Breast epithelium (tissue), 4 donors: Measurements from ENCODE around the gene LPCAT3. TPM values are rescaled to one million over a fixed set of nuclear protein-coding genes. Genes with fewer than 3 reads are reported as not detected.

Source experiments
- DNase-seq, 2 donors: peaks; one replicate each; pipeline ENCODE4 v3.0.0-alpha.2; 2019; ENCODE audit warnings: low spot score in 2 of 2
- H3K27ac ChIP-seq, 2 donors: fragments of 200-600 bp; sonication (generic) in 1 of 2; one replicate each; pipeline ENCODE4 v1.5.1; 2016 to 2019; ENCODE audit warnings: mild to moderate bottlenecking in 1 of 2
- H3K27me3 ChIP-seq, 2 donors: fragments of 200-600 bp; sonication (generic) in 1 of 2; one replicate each; pipeline versions ENCODE4 v1.5.1 to v1.6.0; 2017 to 2019; ENCODE audit warnings: control low read depth in 1 of 2, mild to moderate bottlenecking in 1 of 2
- H3K36me3 ChIP-seq: fragments of 200-600 bp; one replicate; pipeline ENCODE4 v1.5.1; 2019
- H3K4me1 ChIP-seq, 2 donors: fragments of 200-600 bp; sonication (generic); one replicate each; pipeline ENCODE4 v1.5.1; 2016 to 2019; ENCODE audit warnings: control low read depth in 1 of 2
- H3K4me3 ChIP-seq, 3 donors: fragments of 200-600 bp; sonication (generic); 1 replicate in 2 of 3; 2 replicates in 1 of 3; pipeline ENCODE4 v1.5.1; 2016 to 2019; ENCODE audit warnings: mild to moderate bottlenecking in 3 of 3, moderate library complexity in 2 of 3
- H3K9me3 ChIP-seq, 2 donors: fragments of 200-600 bp; sonication (generic) in 1 of 2; one replicate each; pipeline ENCODE4 v1.5.1; 2016 to 2019; ENCODE audit warnings: control low read depth in 1 of 2
- POLR2A ChIP-seq: fragments of 450-650 bp; IDR thresholded peaks from one replicate; pipeline ENCODE4 v1.6.1; 2016; ENCODE audit warnings: antibody characterized with exemption, mild to moderate bottlenecking, moderate library complexity
- POLR2AphosphoS5 ChIP-seq, 3 donors: sonication (generic); formaldehyde crosslinking; IDR thresholded peaks; one replicate each; pipeline ENCODE4 v1.6.1; 2017; ENCODE audit warnings: antibody characterized with exemption in 3 of 3
- intact Hi-C: fragments of 100-400 bp; cut with DNase I; formaldehyde crosslinking; loops from one replicate; pipeline ENCODE4 v1.15.1; 2023; ENCODE audit warnings: low total_unique reads
- total RNA-seq, 3 donors: library from RNA; depleted of rRNA; stranded (reverse); fragments of >200 nt; gene quantifications; one replicate each; pipeline ENCODE4 v1.1.0, GENCODE V29; 2016
- TF ChIP-seq, protein P1 (sequence below), 3 donors: fragments of 450-650 bp; IDR thresholded peaks; one replicate each; pipeline ENCODE4 v1.5.1; 2016 to 2017; ENCODE audit warnings: antibody characterized with exemption in 3 of 3, mild to moderate bottlenecking in 3 of 3, moderate library complexity in 3 of 3

LPCAT3 gene
- total RNA-seq, 3 donors from 2014 or later: 28.3 to 67.5 (median 63.7) TPM

DNA sequence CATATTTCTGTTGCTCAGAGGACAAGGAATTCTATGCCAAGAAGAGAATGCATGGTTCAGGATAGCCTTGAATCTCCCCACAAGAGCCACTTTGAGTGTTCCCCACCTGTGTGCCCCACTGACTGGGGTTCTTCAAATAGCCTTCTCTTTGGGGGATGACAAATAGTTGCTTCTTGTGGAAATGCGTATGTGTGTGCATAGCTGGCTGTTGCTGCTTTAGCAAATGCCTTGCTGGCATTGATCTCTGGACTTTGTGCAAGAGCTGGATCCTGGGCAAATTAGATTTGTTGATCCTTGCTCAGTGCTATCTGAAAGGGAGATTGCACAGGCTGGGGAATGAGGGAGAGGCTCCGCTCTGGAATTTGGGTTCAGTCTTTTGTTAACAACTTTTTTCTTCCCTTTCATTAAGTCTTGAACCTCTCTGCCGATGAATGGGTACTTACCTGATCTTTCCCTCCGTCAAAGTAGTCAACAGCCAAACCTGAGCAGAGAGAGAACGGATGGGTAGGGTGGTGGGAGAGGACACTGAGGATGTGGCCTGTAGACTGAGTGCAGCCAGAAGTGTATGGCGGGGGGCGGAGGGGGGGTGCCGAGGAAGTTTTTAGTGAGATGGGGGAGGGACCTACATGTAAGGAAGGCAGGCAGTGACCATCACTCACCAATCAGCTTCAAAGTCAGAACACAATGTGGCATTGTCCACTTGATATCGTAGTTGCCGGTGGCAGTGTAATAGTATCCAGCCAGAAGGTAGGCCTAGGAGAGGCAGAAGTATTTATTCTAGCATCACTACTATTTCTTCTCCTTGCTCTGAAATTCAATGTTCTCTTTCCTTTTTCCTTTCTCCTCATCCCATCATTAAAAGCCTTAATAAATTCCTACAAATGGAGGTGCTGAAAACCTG, 36.9 kb downstream of the LPCAT3 start:
- H3K36me3 ChIP-seq: peaks cover 4% of the 10 kb centered on the region
- H3K9me3 ChIP-seq: no peaks in the 10 kb centered on the region
- H3K27ac ChIP-seq: no peak overlapping the region
- DNase-seq: no peak
- no peaks in the 10 kb centered on the region for H3K27me3 ChIP-seq
- H3K4me3 ChIP-seq: no peak overlapping the region
- intact Hi-C loops: no loop called here
- TF ChIP-seq POLR2AphosphoS5 (IDR thresholded peaks at IDR 0.05) (no peak), POLR2A (no peak)
- TF ChIP-seq, protein P1, sequence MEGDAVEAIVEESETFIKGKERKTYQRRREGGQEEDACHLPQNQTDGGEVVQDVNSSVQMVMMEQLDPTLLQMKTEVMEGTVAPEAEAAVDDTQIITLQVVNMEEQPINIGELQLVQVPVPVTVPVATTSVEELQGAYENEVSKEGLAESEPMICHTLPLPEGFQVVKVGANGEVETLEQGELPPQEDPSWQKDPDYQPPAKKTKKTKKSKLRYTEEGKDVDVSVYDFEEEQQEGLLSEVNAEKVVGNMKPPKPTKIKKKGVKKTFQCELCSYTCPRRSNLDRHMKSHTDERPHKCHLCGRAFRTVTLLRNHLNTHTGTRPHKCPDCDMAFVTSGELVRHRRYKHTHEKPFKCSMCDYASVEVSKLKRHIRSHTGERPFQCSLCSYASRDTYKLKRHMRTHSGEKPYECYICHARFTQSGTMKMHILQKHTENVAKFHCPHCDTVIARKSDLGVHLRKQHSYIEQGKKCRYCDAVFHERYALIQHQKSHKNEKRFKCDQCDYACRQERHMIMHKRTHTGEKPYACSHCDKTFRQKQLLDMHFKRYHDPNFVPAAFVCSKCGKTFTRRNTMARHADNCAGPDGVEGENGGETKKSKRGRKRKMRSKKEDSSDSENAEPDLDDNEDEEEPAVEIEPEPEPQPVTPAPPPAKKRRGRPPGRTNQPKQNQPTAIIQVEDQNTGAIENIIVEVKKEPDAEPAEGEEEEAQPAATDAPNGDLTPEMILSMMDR (IDR thresholded peaks at IDR 0.05): no peak
- H3K4me1 ChIP-seq: no peaks in the 10 kb centered on the region

DNA sequence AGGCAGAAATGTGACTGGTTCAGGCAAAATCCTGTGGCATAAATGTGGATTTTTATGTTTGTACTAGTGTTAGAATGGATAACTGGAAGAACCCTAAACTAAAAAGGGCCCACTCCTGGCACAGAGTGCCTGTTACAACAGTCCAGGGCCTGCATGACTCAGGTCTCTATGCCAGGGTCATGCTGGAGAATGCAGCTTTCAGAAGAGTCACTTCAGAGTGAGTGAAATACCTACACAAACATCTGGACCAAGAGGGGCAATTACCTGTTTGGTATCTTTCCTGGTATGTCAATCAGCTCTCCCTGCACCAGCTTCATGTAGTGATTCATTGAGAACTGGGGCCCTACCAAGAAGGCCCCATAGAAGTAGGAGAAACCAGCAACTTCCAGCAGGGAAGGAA, 37.5 kb downstream of the LPCAT3 start:
- TF ChIP-seq POLR2A (no peak), POLR2AphosphoS5 (IDR thresholded peaks at IDR 0.05) (no peak)
- TF ChIP-seq, protein P1 (IDR thresholded peaks at IDR 0.05): no peak
- DNase-seq: no peak
- Histone ChIP-seq H3K4me3 (no peak overlapping the region), H3K27me3 (no peaks in the 10 kb centered on the region), H3K27ac (no peak overlapping the region), H3K4me1 (no peaks in the 10 kb centered on the region), H3K36me3 (peaks cover 4% of the 10 kb centered on the region), H3K9me3 (no peaks in the 10 kb centered on the region)
- intact Hi-C loops: no loop called here

DNA sequence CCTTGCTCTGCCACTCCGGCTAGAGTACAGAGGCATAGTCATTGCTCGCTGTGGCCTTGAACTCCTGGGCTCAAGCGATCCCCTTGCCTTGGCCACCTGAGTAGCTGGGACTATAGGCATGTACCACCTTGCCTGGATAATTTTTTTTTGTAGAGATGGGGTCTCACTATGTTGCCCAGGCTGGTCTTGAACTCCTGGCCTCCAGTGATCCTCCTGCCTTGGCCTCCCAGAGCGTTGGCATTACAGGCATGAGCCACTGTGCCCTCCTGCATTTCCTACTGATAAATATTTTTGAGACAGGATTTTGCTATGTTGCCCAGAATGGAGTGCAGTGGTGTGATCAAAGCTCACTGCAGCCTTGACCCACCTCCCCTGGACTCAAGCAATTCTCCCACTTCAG, 38.2 kb downstream of the LPCAT3 start:
- TF ChIP-seq POLR2A: no peak
- TF ChIP-seq POLR2AphosphoS5 (IDR thresholded peaks at IDR 0.05): no peak
- TF ChIP-seq, protein P1 (IDR thresholded peaks at IDR 0.05): no peak
- Histone ChIP-seq H3K27ac (no peak overlapping the region), H3K4me3 (no peak overlapping the region), H3K27me3 (no peaks in the 10 kb centered on the region), H3K4me1 (no peaks in the 10 kb centered on the region), H3K9me3 (no peaks in the 10 kb centered on the region), H3K36me3 (peaks cover 4% of the 10 kb centered on the region)
- intact Hi-C loops: no loop called here
- DNase-seq: no peak

DNA sequence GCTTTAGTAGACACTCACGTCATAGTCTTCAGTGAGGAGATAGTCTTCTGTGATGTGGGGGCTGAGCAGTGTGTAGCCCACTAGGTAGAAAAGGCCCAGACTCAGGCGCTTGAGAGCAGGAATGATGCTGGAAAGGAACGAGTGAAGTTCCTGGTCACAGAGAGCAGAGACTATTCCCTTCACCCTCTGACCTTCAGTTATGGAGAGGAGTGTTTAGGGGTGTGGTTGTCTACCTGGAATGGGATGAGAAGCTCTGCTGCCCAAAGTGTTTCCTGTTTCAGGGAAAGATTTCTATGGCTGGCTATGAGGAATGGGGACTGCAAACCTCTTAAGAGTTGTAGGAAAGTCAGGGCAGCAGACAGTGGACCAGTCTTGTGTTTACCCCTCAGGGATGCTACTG, 38.8 kb downstream of the LPCAT3 start:
- no peak for TF ChIP-seq POLR2AphosphoS5 (IDR thresholded peaks at IDR 0.05)
- no peak for TF ChIP-seq POLR2A
- TF ChIP-seq, protein P1 (IDR thresholded peaks at IDR 0.05): no peak
- H3K27ac ChIP-seq: no peak overlapping the region
- no peak for DNase-seq
- H3K9me3 ChIP-seq: no peaks in the 10 kb centered on the region
- no peaks in the 10 kb centered on the region for H3K4me1 ChIP-seq
- intact Hi-C loops: no loop called here
- no peak overlapping the region for H3K4me3 ChIP-seq
- no peaks in the 10 kb centered on the region for H3K27me3 ChIP-seq
- peaks cover 4% of the 10 kb centered on the region for H3K36me3 ChIP-seq

DNA sequence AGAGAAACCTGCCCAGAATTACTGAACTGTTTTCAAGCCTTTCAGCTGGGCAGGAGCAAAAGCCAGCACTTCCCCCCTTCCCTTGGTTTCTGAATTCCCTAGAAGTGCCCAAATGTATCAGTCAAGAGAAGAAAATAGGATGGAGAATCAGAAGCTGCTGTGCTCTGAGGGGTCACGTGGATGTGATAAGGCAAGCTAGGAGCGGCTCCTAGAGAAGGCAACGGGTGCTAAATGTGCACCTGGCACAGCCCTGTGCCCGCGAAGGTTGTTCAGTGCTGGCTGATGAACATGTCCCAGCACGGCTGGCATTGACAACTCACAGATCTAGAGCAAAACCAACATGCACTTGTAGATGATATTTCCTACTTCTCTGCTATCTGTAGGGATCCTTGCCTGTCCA, 39.3 kb downstream of the LPCAT3 start:
- Histone ChIP-seq H3K9me3 (no peaks in the 10 kb centered on the region), H3K27me3 (no peaks in the 10 kb centered on the region), H3K27ac (peak overlapping the region in 1 of 2 donors; percentile 2), H3K36me3 (peaks cover 4% of the 10 kb centered on the region), H3K4me3 (no peak overlapping the region), H3K4me1 (no peaks in the 10 kb centered on the region)
- no peak for DNase-seq
- intact Hi-C loops: no loop called here
- TF ChIP-seq POLR2A: no peak
- TF ChIP-seq, protein P1 (IDR thresholded peaks at IDR 0.05): no peak
- TF ChIP-seq POLR2AphosphoS5 (IDR thresholded peaks at IDR 0.05): no peak
